Measurements from ENCODE around the gene CLEC16A.

GRCh38 chr16:11089504-11090124, 145.2 kb downstream of the CLEC16A start:
- TF ChIP-seq CTCF (IDR thresholded peaks at IDR 0.05) (no peak), POLR2A (IDR thresholded peaks at IDR 0.05) (no peak), EP300 (IDR thresholded peaks at IDR 0.05) (no peak), POLR2AphosphoS5 (IDR thresholded peaks at IDR 0.05) (peak; percentile 76)

Data from gastroesophageal sphincter (tissue), 3 donors.